NCI-H128 (cell line): Measurements from ENCODE around the gene SDS.
"Not testable (repeated sequence)": the region's sequence is repeated elsewhere in the genome, so short reads cannot be mapped to it uniquely, and the experiment has no call there.

ENCODE experiments used
- DNase-seq: peaks from one replicate; lab custom pipeline; 2025; ENCODE audit not compliant: unreplicated experiment; lab: John Stamatoyannopoulos, UW

The SDS gene

DNA sequence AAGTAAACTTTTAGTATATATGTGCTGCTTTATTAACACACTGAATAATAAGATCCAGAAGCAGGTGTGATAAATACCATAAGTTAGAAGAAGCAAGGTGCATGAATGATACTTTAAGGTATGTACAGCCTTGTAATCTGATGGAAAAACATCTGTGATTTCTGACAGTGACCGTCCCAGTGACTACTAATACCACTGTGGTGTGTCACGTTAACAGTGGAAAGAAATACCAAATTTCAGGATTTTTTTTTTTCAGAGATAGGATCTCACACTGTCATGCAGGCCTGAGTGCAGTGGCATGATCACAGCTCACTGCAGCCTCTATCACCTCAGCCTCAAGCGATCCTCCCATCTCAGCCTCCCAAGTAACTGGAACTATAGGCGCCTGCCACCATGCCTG lies 21.5 kb downstream of the SDS start:
- DNase-seq, result no peak

DNA sequence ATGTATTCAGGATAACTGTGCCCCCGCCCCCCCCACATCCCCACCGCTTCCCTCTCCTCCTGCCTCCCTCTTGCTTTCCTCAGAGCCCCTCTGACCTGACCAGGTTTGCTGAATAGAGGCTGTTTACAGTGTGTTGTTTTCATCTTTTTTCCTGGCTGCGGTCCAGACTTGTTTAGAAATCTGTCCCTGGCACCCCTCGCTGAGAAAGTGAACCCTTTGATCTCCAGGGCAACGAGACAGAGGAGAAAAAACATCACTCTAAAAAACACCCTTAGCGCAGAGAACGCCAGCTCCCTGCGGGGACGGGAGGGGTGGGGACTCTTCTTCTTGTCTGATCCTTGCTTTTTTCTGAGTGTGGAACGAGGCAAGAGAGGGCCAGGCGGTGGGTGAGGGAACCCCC lies 22.5 kb downstream of the SDS start:
- DNase-seq, result peak; percentile 69

DNA sequence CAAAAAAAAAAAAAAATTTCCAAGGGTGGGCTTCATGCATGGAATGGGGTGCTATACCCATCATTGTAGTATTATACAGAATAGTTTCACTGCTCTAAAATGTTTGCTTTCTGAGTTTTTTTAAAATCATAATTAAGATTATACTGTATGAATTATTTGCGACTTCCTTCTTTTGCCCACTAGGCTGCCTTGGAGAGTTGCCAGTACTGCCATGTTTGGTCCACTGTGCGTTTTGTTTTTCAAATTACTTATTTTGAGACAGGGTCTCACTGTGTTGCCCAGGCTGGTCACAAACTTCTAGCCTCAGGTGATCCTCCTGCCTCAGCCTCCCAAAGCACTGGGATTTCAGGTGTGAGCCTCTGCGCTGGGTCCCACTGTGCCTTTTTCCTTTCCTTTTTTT lies 25.4 kb downstream of the SDS start:
- no peak for DNase-seq

DNA sequence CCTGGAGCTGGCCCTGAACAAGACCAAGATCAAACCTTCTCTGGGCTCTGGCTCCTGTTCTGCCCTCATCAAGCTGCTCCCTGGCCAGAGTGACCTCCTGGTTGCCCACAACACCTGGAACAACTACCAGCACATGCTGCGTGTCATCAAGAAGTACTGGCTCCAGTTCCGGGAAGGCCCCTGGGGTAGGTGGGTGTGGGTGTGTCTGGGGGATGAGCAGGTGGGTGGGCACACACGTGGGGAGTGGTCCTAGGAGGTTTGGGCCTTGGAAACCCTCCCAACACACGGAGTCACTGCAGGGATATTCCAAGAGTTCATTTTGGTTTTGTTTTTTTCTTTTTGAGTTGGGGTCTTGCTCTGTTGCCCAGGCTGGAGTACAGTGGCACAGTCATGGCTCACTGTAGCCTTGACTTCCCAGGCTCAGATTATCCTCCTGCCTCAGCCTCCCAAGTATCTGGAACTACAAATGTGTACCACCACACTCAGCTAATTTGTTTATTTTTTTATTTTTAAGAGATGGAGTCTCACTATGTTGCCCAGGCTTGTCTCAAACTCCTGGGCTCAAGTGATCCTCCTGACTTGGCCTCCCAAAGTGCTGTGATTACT lies 28.8 kb downstream of the SDS start:
- DNase-seq, result no peak

DNA sequence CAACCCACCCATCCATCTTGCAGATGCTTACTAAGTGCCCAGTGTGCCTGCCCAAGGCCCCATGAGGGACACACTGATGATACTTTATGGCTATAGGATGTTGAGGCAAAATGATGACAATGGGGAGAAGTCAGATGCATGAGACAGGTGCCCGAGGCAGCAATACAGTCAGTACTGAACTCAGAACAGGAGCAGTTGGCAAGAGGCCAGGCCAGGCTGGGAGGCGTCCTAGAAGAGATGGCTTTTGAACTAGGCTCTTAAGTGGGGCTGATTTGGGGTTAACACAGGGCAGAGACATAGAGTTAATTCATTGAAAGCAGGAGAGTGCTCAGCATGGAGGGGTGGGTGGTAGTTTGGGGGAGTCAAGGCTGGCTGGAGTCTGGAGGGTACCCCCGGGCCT lies 29.7 kb downstream of the SDS start:
- DNase-seq, result no peak

DNA sequence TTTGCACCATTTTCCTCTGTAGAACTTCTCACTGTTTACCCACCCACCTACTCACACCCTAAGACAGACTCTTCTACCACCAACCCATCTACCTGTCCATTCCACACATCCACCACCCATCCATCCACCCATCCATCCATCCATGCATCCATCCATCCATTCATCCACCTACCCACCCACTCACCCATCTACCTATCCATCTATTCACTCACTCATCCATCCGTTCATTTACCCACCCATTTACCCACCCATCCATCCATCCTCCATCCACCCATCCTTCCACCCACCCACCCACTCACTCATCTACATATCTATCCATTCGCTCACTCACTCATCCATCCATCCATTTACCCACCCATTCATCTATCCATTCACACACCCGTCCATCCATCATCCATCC lies 30.2 kb downstream of the SDS start:
- no peak for DNase-seq

DNA sequence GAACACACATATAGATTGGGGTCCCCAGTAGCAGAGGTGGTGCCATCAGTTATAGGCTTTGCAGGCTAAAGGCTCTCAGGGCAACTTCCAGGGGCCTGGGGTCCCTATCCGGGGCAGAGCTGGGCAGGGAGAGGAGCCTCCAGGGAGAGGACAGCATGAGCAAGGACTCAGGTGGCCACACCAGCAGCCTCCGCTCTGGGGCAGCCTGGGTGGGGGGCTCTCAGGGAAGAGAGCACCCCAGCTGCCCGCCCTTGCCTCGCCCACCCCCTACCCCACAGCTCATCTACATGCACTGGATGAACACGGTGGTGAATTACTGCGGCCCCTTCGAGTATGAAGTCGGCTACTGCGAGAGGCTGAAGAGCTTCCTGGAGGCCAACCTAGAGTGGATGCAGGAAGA lies 31.3 kb downstream of the SDS start:
- no peak for DNase-seq

DNA sequence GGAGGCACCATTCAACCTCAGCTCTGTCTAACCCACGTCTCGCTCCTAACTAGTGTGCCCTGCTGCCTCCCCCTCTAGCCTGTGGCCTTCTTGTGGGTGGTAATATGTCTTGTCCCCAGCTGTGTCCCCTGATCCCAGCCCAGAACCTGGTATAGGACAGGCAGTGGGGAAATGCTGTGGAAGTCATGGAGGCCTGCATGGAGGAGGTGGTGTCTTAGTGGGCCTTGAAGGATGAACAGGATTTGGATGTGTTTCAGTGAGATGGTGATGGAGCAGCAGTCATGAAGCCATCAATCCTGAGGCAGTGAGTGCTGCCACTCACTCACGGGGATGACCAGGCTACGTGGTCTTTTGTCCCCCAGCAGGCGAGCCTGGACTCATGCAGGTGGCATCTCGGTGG lies 31.9 kb downstream of the SDS start:
- no peak for DNase-seq

DNA sequence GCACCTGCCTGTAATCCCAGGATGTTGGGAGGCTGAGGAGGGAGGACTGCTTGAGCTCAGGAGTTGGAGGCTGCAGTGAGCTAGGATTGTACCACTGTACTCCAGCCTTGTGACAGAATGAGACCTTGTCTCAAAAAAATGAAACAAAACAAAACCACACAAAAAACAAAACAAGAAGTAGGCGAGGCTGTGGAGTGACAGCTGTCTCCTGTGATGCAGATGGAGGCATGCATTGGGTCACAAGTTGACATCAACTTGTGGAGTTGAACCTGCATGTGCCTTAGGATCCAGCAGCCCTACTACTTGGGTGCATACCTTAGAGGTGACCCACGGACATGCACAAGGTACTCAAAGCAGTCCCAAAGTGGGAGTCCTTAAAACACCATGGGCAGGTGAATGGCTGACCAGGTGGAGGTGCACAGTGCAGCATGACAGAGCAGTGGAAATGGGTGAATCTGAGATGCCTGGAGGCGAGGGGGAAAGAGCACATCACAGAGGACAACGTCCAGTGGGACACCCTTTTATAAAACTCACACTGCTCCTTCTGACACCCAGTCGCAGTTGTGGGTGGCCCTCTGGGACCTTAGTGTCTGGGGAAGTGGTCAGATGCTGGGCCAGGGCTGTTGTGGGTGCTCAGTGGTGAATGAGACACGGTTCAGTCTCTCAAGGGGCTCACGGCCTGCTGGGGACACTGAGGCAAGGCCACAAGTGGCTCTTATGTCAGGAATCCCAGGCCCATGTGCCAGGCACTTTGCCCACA lies 32.6 kb downstream of the SDS start:
- DNase-seq, result no peak

DNA sequence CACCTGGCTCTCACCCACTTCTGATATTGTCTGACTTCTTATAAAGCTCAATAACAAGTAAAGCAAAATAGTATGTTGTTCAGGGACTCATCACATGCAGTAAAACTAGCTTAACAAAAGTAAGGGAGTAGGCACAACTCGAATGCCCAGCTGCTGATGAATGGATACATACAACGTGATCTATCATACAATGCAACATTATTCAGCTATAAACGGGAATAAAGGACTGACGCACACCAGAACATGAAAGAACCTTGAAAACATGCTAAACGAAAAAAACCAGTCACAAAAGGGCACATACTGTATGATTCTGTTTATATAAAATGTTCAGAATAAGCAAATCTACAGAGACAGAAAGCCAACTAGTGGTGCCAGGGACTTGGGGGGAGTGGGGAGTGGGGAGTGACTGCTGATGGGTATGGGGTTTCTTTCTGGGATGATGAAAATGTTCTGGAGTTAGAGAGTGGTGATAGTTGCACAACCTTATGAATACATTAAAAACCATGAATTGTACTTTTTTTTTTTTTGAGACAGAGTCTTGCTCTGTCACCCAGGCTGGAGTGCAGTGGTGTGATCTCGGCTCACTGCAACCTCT lies 34.2 kb downstream of the SDS start:
- DNase-seq, result no peak

DNA sequence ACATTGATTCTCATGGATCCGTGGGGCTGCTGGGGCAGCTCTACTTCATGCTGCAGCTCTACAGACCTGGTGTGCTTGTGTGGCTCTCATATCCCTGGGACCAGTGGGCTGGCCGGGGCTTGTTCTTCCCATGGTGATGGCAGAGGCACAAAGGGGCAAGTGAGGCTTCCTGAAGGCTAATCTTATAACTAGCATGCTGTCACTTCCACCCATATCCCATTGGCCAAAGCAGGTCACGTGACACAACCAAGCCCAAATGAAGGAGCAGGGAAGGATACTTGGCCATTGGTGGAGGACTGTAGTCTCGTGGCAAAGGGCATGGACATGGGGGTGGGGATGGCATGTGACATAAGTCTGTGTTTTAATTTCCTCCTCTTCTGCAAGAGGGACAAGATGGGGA lies 35.4 kb downstream of the SDS start:
- no peak for DNase-seq

DNA sequence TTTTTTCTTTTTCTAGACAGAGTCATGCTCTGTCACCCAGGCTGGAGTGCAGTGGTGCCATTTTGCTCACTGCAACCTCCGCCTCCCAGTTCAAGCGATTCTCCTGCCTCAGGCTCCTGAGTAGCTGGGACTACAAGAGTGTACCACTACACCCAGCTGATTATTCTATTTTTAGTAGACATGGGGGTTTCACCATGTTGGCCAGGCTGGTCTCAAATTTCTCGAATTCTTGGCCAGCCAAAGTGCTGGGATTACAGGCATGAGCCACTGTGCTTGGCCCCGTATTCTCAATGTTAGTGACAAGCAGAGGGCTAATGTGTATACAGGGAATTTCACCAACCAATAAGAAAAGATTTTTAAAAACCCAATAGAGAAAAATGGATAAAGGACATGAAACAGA lies 36.9 kb downstream of the SDS start:
- DNase-seq, result no peak

DNA sequence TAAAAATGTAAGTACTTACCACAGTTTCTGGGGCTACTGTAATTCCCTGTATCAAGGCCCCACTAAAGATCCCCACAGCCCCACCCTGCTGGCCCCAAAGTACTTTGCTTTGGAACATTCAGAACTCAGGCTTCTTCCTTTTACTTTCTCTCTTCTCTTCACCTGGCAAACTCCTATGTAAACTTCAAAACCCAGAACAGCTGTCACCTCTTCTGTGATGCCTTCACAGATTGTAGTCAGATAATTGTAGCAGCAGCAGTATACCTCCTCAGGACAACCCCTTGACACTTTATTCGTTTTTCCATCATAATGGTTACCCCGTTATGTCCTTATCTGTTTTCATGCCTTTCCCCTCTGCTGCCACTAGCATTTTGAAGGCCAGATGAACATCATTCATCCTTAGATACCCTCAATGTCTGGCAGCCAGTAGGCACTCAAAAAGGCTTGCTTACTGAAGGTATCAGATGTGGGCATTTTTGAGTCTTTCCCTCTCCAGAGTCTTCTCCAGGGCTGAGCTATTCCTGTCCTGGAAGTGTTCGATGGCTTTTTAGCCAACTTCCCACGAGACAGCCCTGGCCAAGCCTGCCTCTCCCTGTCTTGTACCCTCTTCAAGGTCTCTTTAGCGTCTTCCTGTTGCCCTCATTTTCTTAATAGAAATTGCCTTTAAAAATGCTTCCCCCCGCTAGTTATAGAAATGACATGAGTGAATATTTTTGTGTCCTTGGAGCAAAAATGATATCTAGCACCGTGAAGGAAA lies 37.9 kb downstream of the SDS start:
- no peak for DNase-seq

DNA sequence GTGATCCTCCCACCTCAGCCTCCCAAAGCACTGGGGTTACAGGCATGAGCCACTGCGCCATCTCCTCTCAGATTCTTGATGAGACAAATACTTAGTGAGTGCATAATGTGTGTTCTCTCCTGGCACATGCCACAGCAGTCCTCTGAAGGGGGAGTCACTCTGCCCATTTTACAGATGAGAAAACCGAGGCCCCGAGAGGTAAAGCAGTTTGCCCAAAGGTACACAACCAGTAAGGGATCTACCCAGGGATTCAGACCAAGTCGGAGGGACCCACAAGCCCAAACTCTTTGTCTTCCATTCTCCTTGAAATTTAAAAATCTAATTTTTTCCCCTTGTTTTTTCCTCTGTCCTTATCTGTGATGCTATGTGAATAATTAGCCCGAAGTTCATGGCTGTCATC lies 39.0 kb downstream of the SDS start:
- DNase-seq, result no peak

DNA sequence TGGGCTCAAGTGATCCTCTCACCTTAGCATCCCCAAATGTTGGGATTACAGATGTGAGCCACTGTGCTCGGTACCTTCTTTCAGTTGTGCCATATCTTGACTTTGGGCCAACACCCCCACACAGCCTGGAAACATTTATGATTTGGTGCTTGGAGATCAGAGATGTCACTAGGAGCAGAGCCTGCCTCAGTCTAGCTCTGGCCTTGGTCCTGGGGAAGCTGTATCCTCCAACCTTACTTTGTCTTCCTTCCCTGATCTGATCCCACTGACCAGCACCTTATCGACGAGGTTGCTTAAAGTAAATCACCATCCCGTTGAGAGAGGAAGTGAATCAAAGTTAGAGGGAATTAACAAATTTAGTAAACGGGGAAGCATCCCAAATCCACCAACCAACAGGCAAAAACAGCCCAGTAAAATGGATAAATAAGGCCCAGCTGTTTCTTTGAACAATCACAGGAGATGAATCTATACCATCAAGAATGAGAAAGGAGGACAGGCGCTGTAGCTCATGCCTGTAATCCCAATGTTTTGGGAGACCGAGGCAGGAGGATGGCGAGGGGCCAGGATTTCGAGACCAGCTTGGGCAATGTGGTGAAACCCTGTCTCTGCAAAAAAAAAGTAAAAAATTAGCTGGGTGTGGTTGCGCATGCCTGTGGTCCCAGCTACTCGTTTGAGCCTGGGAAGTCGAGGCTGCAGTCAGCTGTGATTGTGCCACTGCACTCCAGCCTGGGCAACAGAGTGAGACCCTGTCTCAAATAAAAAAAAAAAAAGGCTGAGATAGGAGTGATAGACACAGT lies 41.9 kb downstream of the SDS start:
- DNase-seq, result no peak

DNA sequence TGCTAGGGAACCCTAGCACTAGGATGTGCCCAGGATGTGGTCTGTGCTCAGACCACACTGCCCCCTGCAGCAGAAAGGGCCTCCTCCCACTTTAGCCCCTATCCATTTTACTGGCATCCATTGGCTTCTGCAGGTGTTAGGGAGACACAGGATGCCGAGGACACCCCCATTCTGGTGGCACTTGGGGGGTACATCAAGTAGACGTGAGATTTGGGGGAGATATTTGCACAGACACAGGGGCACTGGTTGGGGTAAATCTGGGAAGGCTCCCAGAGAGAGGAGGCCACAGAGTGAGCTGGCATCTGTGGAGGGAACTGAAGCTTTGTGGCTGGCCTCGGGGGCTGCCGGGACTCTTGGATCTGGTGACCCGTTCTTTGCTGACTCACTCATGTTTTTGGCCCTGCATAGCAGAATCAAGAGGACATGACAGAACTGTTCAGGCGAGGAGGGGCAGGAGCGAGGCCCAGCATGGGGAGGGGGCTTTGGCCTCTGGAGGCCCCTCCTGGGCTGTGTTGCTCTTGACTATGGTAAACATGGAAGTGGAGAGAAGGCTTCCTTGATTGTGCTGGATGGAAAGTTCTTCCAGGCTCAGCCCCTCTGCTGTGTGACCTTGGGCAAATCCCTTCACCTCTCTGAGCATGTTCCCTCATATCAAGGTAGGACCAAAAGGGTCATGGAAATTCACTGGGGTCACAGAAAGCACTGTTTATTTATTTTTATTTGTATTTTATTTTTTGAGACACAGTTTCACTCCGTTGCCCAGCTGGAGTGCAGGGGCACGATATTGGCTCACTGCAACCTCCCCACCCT lies 43.5 kb downstream of the SDS start:
- no peak for DNase-seq

DNA sequence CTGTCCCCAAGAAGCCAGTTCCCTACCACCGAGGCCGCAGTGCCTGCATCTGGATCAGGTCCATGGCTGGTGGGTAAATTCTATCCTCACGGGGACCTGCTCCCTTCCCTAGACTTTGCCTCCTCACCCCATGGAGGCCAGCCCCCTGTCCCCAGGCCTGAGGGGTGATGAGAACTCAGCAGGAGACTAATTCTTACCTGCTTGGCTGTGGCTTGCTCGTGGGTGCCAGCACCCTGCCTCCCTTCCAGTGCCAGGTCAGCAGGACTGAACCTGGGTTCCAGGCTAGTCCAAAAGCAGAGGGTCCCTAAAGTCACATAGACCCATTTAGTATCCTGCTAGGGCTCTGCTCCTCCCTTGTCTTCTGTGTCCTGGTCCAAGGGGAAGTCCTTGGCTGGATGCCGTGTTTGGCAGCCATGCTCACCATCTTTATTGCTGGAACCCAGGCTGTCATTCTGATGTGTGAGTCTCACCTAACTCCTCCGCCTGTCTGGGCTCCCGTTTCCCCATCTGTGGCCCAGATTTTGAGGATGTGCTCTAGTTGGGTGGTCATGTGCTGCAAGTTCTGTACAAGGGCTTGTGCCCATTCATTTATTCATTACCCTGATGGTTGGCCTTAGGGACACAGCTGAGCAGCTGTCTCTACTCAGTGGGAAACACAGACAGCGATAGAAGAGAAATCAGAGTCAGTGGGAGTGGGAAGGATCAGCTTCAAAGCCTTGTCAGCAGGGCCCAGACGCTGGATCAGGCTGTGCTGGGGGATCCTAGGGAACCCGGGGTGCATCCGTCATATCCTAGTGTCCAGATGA lies 44.4 kb downstream of the SDS start:
- no peak for DNase-seq

DNA sequence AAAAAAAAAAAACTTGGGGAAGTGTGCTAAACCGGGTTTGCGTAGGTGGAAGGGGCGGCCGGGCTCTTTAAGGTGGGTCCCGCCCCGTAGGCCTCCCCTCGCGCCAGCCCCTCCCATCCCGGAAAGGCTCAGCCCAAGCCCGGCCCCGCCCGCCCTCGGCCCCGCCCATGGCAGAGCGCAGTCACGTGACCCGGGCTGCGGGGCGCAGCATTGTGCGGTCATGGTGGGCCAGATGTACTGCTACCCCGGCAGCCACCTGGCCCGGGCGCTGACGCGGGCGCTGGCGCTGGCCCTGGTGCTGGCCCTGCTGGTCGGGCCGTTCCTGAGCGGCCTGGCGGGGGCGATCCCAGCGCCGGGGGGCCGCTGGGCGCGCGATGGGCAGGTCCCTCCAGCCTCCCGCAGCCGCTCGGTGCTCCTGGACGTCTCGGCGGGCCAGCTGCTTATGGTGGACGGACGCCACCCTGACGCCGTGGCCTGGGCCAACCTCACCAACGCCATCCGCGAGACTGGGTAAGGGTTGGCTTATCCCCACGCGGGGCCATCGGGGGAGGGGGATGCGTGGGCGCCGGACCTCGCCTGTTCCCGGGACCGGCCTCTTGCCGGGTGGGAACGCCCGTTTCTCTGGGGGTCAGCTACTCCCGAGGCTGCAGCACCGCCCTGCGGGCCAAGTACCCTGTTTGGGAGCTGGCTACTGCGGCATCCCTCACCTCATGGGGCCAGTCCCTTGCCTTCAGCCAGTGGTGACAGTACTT lies 45.1 kb downstream of the SDS start, which contains the start of gene PLBD2:
Gene PLBD2, plus strand, starts transcription at position 207 of the 752 bp plus-strand sequence. Its CDS starts 14 bp downstream, at position 221.
- DNase-seq, result peak; percentile 81

DNA sequence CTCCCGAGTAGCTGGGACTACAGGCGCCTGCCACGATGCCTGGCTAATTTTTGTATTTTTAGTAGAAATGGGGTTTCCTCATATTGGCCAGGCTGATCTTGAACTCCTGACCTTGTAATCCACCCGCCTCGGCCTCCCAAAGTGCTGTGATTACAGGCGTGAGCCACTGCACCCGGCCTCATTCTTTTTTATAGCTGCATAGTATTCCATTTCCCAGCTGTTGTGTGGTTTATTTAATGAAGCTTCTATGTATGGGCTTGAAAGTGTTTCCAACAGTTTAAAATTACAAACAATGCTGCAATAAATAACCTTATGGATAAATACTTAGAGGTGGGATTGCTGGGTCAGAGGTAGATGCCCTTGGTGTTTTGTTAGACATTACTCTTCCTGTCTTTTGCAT lies 49.5 kb downstream of the SDS start:
- DNase-seq, result not testable (repeated sequence)
